AG09319 (cell line): ENCODE measurements around the gene SLC2A4RG.

Experiments used
- DNase-seq: peaks from one replicate; pipeline ENCODE4 v3.0.0-alpha.2; 2010; ENCODE audit warnings: low read depth; ENCODE audit errors: extremely low read depth
- CTCF ChIP-seq: IDR thresholded peaks from 2 replicates; pipeline ENCODE4 v1.5.1; 2011; ENCODE audit warnings: low read depth, mild to moderate bottlenecking, inconsistent platforms, low read length, moderate library complexity

Gene SLC2A4RG

GRCh38 chr20:63746751-63747315, 7.3 kb downstream of the SLC2A4RG start:
- no peak for DNase-seq
- no peak for TF ChIP-seq CTCF

GRCh38 chr20:63747622-63748069, 8.1 kb downstream of the SLC2A4RG start:
- TF ChIP-seq CTCF: no peak
- DNase-seq: no peak

- no peak for TF ChIP-seq CTCF
- DNase-seq: no peak
Measured at GRCh38 chr20:63748070-63748933, 8.7 kb downstream of the SLC2A4RG start.

GRCh38 chr20:63748934-63749270, 9.3 kb downstream of the SLC2A4RG start:
- no peak for TF ChIP-seq CTCF
- no peak for DNase-seq

GRCh38 chr20:63749597-63750508, 10.3 kb downstream of the SLC2A4RG start:
- TF ChIP-seq CTCF: no peak

GRCh38 chr20:63750807-63751470, 11.4 kb downstream of the SLC2A4RG start:
- no peak for DNase-seq
- no peak for TF ChIP-seq CTCF

More at GRCh38 chr20:63749597-63750508, 10.3 kb downstream of the SLC2A4RG start:
- DNase-seq: no peak
